Measurements from ENCODE around the gene MCCC2.

MCCC2 gene

GRCh38 chr5:71629950-71630349, 42.8 kb downstream of the MCCC2 start:
- DNase-seq (ENCODE audit: low read depth): no peak
- TF ChIP-seq, protein P1, sequence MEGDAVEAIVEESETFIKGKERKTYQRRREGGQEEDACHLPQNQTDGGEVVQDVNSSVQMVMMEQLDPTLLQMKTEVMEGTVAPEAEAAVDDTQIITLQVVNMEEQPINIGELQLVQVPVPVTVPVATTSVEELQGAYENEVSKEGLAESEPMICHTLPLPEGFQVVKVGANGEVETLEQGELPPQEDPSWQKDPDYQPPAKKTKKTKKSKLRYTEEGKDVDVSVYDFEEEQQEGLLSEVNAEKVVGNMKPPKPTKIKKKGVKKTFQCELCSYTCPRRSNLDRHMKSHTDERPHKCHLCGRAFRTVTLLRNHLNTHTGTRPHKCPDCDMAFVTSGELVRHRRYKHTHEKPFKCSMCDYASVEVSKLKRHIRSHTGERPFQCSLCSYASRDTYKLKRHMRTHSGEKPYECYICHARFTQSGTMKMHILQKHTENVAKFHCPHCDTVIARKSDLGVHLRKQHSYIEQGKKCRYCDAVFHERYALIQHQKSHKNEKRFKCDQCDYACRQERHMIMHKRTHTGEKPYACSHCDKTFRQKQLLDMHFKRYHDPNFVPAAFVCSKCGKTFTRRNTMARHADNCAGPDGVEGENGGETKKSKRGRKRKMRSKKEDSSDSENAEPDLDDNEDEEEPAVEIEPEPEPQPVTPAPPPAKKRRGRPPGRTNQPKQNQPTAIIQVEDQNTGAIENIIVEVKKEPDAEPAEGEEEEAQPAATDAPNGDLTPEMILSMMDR (conservative IDR thresholded peaks at IDR 0.05; ENCODE audit: control insufficient read depth, insufficient read depth, low read depth, low read length): no peak
- no peak overlapping the region for H3K4me3 ChIP-seq (ENCODE audit: control insufficient read depth, low read depth, low read length)

DNA sequence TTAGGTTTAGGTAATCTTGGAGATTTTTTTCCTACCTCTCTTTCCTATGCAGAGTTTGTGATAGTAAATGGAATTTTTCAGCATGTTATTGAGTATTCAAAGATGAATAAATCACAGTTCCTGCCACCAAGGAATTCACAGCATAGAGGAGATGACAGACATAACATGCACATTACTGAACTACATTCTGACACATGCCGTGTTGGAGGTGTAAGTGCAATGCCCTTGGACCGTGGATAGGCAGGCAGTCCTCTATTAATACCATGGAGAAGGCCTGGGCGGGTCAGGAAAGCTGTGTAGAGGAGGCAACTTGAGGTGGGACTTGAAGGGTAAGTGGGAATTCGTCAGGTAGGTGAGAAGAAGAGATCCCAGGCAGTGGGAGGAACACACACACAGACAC, 43.9 kb downstream of the MCCC2 start:
- TF ChIP-seq, protein P1 (conservative IDR thresholded peaks at IDR 0.05; ENCODE audit: control insufficient read depth, insufficient read depth, low read depth, low read length): no peak
- H3K4me3 ChIP-seq (ENCODE audit: control insufficient read depth, low read depth, low read length): no peak overlapping the region
- DNase-seq (ENCODE audit: low read depth): no peak

GRCh38 chr5:71632168-71632567, 45.0 kb downstream of the MCCC2 start:
- DNase-seq (ENCODE audit: low read depth): no peak
- H3K4me3 ChIP-seq (ENCODE audit: control insufficient read depth, low read depth, low read length): no peak overlapping the region
- TF ChIP-seq, protein P1 (conservative IDR thresholded peaks at IDR 0.05; ENCODE audit: control insufficient read depth, insufficient read depth, low read depth, low read length): no peak

DNA sequence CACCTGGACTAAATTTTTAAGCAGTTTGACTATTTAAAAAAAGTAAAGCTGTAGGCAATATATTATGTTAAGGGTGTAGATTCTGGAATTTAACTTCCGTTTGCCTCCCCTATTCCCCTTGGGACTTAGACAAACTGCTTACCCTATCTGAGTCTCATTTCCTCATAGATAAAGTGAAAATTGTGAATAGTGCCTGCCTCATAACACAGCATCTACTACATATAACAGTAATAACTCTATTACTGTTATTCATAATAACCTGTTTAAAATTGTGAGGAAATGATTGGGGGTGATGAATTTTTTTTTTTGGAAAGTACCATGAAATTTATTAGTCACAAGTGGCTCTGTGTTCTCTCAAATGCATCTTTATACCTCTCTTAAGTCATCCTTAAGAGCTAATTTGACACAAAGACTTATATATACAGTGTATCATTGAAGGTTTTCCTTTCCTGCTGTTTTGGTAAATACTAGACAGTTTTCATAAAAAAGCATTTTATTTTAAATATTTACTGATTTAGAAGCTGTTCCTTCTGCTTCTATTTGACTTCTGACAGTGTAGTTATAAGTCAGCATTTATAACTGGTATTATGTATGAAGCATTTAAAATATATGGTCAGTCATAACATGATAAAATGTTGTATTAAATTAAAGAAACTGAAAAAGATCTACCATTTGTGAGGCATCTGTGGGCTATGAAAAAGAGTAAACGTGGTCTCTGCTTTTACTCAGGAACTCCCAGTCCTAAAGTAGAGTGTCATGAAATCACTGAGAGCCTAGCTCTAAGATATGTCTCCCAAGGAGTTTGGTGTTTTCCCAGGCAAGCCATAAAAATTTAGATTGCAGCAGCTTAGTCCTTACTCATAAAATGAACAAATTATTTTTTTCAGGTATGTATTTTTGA, 46.4 kb downstream of the MCCC2 start:
- DNase-seq (ENCODE audit: low read depth): no peak
- TF ChIP-seq, protein P1 (conservative IDR thresholded peaks at IDR 0.05; ENCODE audit: control insufficient read depth, insufficient read depth, low read depth, low read length): no peak
- H3K4me3 ChIP-seq (ENCODE audit: control insufficient read depth, low read depth, low read length): no peak overlapping the region

DNA sequence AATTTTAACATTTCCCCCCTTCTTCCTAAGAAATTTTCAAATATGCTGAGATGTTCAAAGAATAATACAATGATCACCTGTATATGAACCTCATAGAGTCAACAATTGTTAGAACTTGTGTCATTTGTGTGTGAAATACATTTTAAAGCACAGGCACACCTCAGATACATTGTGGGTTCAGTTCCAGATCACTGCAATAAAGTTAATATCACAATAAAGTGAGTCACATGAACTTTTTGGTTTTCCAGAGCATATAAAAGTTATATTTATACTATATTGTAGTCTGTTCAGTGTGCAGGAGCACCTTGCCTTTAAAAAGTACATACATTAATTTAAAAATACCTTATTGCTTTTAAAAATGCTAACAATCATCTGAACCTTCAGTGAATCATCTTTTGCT, 50.0 kb downstream of the MCCC2 start:
- TF ChIP-seq, protein P1 (conservative IDR thresholded peaks at IDR 0.05; ENCODE audit: control insufficient read depth, insufficient read depth, low read depth, low read length): no peak
- DNase-seq (ENCODE audit: low read depth): no peak
- H3K4me3 ChIP-seq (ENCODE audit: control insufficient read depth, low read depth, low read length): no peak overlapping the region

DNA sequence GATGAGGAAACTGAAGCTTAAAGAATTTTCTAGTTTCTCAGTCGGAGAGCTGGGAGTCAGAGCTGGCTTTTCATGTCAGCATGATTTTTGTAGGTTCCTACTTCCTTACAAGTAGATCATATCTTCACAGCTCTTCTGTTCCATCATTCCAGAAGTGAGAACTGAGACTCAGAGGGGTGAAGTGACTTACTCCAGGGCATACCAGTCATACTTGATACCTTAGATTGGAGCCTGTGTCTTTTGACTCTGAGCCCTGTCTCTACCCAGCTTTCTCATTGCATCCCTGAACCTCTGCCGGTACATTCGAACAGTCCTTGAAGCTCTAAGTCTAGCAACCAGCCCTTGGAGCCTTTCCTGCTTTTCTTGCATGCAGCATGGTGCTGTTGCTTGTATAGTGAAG, 53.3 kb downstream of the MCCC2 start:
- no peak for DNase-seq (ENCODE audit: low read depth)
- H3K4me3 ChIP-seq (ENCODE audit: control insufficient read depth, low read depth, low read length): no peak overlapping the region
- TF ChIP-seq, protein P1 (conservative IDR thresholded peaks at IDR 0.05; ENCODE audit: control insufficient read depth, insufficient read depth, low read depth, low read length): no peak
